GM12892 (cell line): Measurements from ENCODE around the gene SIAH3.

Experiments
- POLR2A ChIP-seq: IDR thresholded peaks from 2 replicates; pipeline ENCODE4 v1.6.1; 2011; ENCODE audit warnings: low read depth, low read length, control low read depth
- POLR2AphosphoS5 ChIP-seq: IDR thresholded peaks from 2 replicates; pipeline ENCODE4 v1.6.1; 2011; ENCODE audit warnings: low read depth, low read length, control low read depth

DNA sequence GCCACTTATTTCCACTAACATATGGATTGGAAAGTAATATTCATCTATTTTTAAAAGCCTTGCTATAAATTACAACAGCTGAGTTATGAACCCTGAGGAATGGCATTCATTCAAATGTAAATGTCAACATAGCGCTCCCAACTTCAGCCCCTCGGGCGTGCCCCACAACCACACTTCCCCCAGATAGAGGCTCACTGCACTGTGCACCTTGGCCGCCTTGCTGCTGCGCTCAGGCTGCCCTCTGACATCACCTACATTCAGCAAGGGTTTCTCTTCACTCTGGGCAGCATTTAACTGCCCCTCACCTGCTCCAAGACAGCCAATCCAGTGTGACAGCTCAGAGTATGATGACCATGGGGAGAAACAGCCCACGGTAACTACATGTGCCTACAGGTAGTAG lies 35.1 kb downstream of the SIAH3 start:
- TF ChIP-seq POLR2AphosphoS5 (no peak), POLR2A (no peak)
